ENCODE data around the gene TGFB2.

Gene TGFB2

GRCh38 chr1:218426343-218426657 lies 81.2 kb downstream of the TGFB2 start:
- no peak overlapping the region for H3K4me3 ChIP-seq (replicated peaks; ENCODE audit: insufficient read depth, low read length)
- no peak for DNase-seq (ENCODE audit: low read depth in 1 of 2, low spot score in 1 of 2)
- no peak overlapping the region for H3K27ac ChIP-seq (replicated peaks)
- peaks cover 2% of the 10 kb centered on the region for H3K27me3 ChIP-seq (ENCODE audit: insufficient read depth, poor library complexity, severe bottlenecking)
- no peak for TF ChIP-seq REST (IDR thresholded peaks at IDR 0.05; ENCODE audit: insufficient replicate concordance, low read depth)
- no peak for TF ChIP-seq GABPA (IDR thresholded peaks at IDR 0.05; ENCODE audit: low read depth)
- no peak for TF ChIP-seq POLR2AphosphoS5 (IDR thresholded peaks at IDR 0.05; ENCODE audit: low read depth)
- no peak for TF ChIP-seq CTCF (IDR thresholded peaks at IDR 0.05; ENCODE audit: insufficient read depth, low read length)
- no peak for TF ChIP-seq SPI1 (IDR thresholded peaks at IDR 0.05; ENCODE audit: borderline replicate concordance, low read depth)

GRCh38 chr1:218429301-218429700 lies 84.2 kb downstream of the TGFB2 start:
- DNase-seq (ENCODE audit: low read depth in 1 of 2, low spot score in 1 of 2): no peak
- Histone ChIP-seq H3K27ac (replicated peaks) (no peak overlapping the region), H3K4me3 (replicated peaks; ENCODE audit: insufficient read depth, low read length) (no peak overlapping the region), H3K27me3 (ENCODE audit: insufficient read depth, poor library complexity, severe bottlenecking) (peaks cover 2% of the 10 kb centered on the region)
- TF ChIP-seq POLR2AphosphoS5 (IDR thresholded peaks at IDR 0.05; ENCODE audit: low read depth): no peak
- no peak for TF ChIP-seq SPI1 (IDR thresholded peaks at IDR 0.05; ENCODE audit: borderline replicate concordance, low read depth)
- no peak for TF ChIP-seq REST (IDR thresholded peaks at IDR 0.05; ENCODE audit: insufficient replicate concordance, low read depth)
- no peak for TF ChIP-seq CTCF (IDR thresholded peaks at IDR 0.05; ENCODE audit: insufficient read depth, low read length)
- no peak for TF ChIP-seq GABPA (IDR thresholded peaks at IDR 0.05; ENCODE audit: low read depth)

GRCh38 chr1:218430346-218430745 lies 85.2 kb downstream of the TGFB2 start:
- Histone ChIP-seq H3K4me3 (replicated peaks; ENCODE audit: insufficient read depth, low read length) (no peak overlapping the region), H3K27ac (replicated peaks) (no peak overlapping the region), H3K27me3 (ENCODE audit: insufficient read depth, poor library complexity, severe bottlenecking) (peaks cover 2% of the 10 kb centered on the region)
- no peak for TF ChIP-seq CTCF (IDR thresholded peaks at IDR 0.05; ENCODE audit: insufficient read depth, low read length)
- no peak for TF ChIP-seq POLR2AphosphoS5 (IDR thresholded peaks at IDR 0.05; ENCODE audit: low read depth)
- DNase-seq (ENCODE audit: low read depth in 1 of 2, low spot score in 1 of 2): no peak

- TF ChIP-seq POLR2AphosphoS5 (IDR thresholded peaks at IDR 0.05; ENCODE audit: low read depth) (no peak), GABPA (IDR thresholded peaks at IDR 0.05; ENCODE audit: low read depth) (no peak), REST (IDR thresholded peaks at IDR 0.05; ENCODE audit: insufficient replicate concordance, low read depth) (no peak), CTCF (IDR thresholded peaks at IDR 0.05; ENCODE audit: insufficient read depth, low read length) (no peak), SPI1 (IDR thresholded peaks at IDR 0.05; ENCODE audit: borderline replicate concordance, low read depth) (no peak)
- H3K27ac ChIP-seq (replicated peaks): no peak overlapping the region
- no peak overlapping the region for H3K4me3 ChIP-seq (replicated peaks; ENCODE audit: insufficient read depth, low read length)
- H3K27me3 ChIP-seq (ENCODE audit: insufficient read depth, poor library complexity, severe bottlenecking): peaks cover 2% of the 10 kb centered on the region
- no peak for DNase-seq (ENCODE audit: low read depth in 1 of 2, low spot score in 1 of 2)
These were observed 85.7 kb downstream of the TGFB2 start for GRCh38 chr1:218430822-218431221.
